ENCODE results near the gene ENOX1.

ENOX1 gene

GRCh38 chr13:43492311-43492710 lies 294.5 kb downstream of the ENOX1 start:
- in situ Hi-C loops (cut with MboI; ENCODE audit: low sequenced_read_pairs) = no loop called here

- in situ Hi-C loops (cut with MboI; ENCODE audit: low sequenced_read_pairs) = no loop called here
These were observed 297.5 kb downstream of the ENOX1 start for GRCh38 chr13:43489233-43489632.

GRCh38 chr13:43487885-43488284 lies 298.9 kb downstream of the ENOX1 start:
- in situ Hi-C loops (cut with MboI; ENCODE audit: low sequenced_read_pairs) = no loop called here

- in situ Hi-C loops (cut with MboI; ENCODE audit: low sequenced_read_pairs) = no loop called here
These were observed 299.3 kb downstream of the ENOX1 start for GRCh38 chr13:43487461-43487860.

GRCh38 chr13:43484432-43485225 lies 302.1 kb downstream of the ENOX1 start:
- in situ Hi-C loops (cut with MboI; ENCODE audit: low sequenced_read_pairs) = no loop called here

GRCh38 chr13:43483930-43484329 lies 302.8 kb downstream of the ENOX1 start:
- in situ Hi-C loops (cut with MboI; ENCODE audit: low sequenced_read_pairs) = no loop called here

- in situ Hi-C loops (cut with MboI; ENCODE audit: low sequenced_read_pairs) = no loop called here
These were observed 304.1 kb downstream of the ENOX1 start for GRCh38 chr13:43482641-43483040.

- in situ Hi-C loops (cut with MboI; ENCODE audit: low sequenced_read_pairs) = no loop called here
These were observed 304.7 kb downstream of the ENOX1 start for GRCh38 chr13:43482026-43482425.

GRCh38 chr13:43478902-43479301 lies 307.9 kb downstream of the ENOX1 start:
- in situ Hi-C loops (cut with MboI; ENCODE audit: low sequenced_read_pairs) = no loop called here

- in situ Hi-C loops (cut with MboI; ENCODE audit: low sequenced_read_pairs) = no loop called here
These were observed 308.6 kb downstream of the ENOX1 start for GRCh38 chr13:43478211-43478610.

- in situ Hi-C loops (cut with MboI; ENCODE audit: low sequenced_read_pairs) = no loop called here
These were observed 311.6 kb downstream of the ENOX1 start for GRCh38 chr13:43475140-43475539.

- in situ Hi-C loops (cut with MboI; ENCODE audit: low sequenced_read_pairs) = no loop called here
These were observed 313.3 kb downstream of the ENOX1 start for GRCh38 chr13:43473437-43473836.

- in situ Hi-C loops (cut with MboI; ENCODE audit: low sequenced_read_pairs) = no loop called here
These were observed 313.8 kb downstream of the ENOX1 start for GRCh38 chr13:43472980-43473379.

GRCh38 chr13:43472339-43472738 lies 314.4 kb downstream of the ENOX1 start:
- in situ Hi-C loops (cut with MboI; ENCODE audit: low sequenced_read_pairs) = no loop called here

- in situ Hi-C loops (cut with MboI; ENCODE audit: low sequenced_read_pairs) = no loop called here
These were observed 316.2 kb downstream of the ENOX1 start for GRCh38 chr13:43470610-43471009.

- in situ Hi-C loops (cut with MboI; ENCODE audit: low sequenced_read_pairs) = no loop called here
These were observed 317.0 kb downstream of the ENOX1 start for GRCh38 chr13:43469791-43470190.

- in situ Hi-C loops (cut with MboI; ENCODE audit: low sequenced_read_pairs) = no loop called here
These were observed 322.1 kb downstream of the ENOX1 start for GRCh38 chr13:43464578-43465264.

GRCh38 chr13:43448605-43449336 lies 338.0 kb downstream of the ENOX1 start:
- in situ Hi-C loops (cut with MboI; ENCODE audit: low sequenced_read_pairs) = no loop called here

- in situ Hi-C loops (cut with MboI; ENCODE audit: low sequenced_read_pairs) = no loop called here
These were observed 340.6 kb downstream of the ENOX1 start for GRCh38 chr13:43446126-43446525.

GRCh38 chr13:43445668-43446067 lies 341.1 kb downstream of the ENOX1 start:
- in situ Hi-C loops (cut with MboI; ENCODE audit: low sequenced_read_pairs) = no loop called here

GRCh38 chr13:43444081-43444480 lies 342.7 kb downstream of the ENOX1 start:
- in situ Hi-C loops (cut with MboI; ENCODE audit: low sequenced_read_pairs) = no loop called here
